ENCODE data around the gene TPPP3.

The TPPP3 gene

DNA sequence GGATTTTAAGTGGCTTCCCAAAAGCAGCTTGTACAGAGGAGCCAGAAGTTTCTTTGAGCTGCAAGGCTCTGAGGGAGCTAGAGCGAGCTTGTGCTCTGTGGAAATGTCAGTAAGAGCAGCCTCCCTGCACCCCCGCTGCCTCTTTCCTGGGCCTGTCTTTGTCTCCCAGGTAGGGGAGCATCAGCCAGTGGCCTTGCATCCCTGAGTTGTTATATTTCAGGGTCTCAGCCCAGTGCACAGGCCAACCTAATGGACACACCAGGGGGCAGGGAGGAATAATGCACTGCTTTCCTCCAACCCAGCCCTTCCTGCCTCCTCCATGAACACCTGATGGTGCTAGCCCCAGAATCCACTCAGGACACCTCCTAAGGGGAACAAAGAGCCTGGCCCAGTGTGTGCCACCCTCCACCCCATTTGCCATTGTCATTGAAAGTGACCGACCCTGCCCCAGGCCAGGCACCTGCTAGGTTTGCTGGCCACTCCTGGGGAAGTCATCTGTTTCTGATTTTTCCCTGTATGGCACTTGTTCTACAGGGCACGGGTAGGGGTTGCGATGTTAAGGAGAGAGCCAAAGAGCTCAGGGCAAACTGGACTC lies 6.3 kb downstream of the TPPP3 start:
- Histone ChIP-seq H3K36me3 (ENCODE audit: insufficient read depth, low read length) (no peaks in the 10 kb centered on the region), H3K9ac (ENCODE audit: low read length) (no peak overlapping the region), H3K4me2 (ENCODE audit: low read length) (no peak overlapping the region), H3F3A (ENCODE audit: insufficient read depth, low read length) (no peaks in the 10 kb centered on the region), H3K27ac (ENCODE audit: low read depth, low read length, poor library complexity, severe bottlenecking) (no peak overlapping the region), H2AFZ (ENCODE audit: low read length) (no peak overlapping the region), H4K20me1 (ENCODE audit: insufficient read depth, low read length) (no peaks in the 10 kb centered on the region), H3K9me2 (ENCODE audit: low read depth, low read length) (no peaks in the 10 kb centered on the region), H3K79me2 (ENCODE audit: insufficient read depth, low read length) (no peaks in the 10 kb centered on the region), H3K9me3 (ENCODE audit: low read length) (no peaks in the 10 kb centered on the region), H3K27me3 (ENCODE audit: insufficient read depth, low read length) (no peaks in the 10 kb centered on the region), H3K4me1 (ENCODE audit: insufficient read depth, low read length, severe bottlenecking) (no peaks in the 10 kb centered on the region), H3K4me3 (ENCODE audit: low read depth, low read length, poor library complexity, severe bottlenecking) (no peak overlapping the region)
- TF ChIP-seq, protein P1, sequence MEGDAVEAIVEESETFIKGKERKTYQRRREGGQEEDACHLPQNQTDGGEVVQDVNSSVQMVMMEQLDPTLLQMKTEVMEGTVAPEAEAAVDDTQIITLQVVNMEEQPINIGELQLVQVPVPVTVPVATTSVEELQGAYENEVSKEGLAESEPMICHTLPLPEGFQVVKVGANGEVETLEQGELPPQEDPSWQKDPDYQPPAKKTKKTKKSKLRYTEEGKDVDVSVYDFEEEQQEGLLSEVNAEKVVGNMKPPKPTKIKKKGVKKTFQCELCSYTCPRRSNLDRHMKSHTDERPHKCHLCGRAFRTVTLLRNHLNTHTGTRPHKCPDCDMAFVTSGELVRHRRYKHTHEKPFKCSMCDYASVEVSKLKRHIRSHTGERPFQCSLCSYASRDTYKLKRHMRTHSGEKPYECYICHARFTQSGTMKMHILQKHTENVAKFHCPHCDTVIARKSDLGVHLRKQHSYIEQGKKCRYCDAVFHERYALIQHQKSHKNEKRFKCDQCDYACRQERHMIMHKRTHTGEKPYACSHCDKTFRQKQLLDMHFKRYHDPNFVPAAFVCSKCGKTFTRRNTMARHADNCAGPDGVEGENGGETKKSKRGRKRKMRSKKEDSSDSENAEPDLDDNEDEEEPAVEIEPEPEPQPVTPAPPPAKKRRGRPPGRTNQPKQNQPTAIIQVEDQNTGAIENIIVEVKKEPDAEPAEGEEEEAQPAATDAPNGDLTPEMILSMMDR (IDR thresholded peaks at IDR 0.05; ENCODE audit: low read length): no peak
- TF ChIP-seq EZH2 (IDR thresholded peaks at IDR 0.05; ENCODE audit: borderline replicate concordance, low read length): no peak

DNA sequence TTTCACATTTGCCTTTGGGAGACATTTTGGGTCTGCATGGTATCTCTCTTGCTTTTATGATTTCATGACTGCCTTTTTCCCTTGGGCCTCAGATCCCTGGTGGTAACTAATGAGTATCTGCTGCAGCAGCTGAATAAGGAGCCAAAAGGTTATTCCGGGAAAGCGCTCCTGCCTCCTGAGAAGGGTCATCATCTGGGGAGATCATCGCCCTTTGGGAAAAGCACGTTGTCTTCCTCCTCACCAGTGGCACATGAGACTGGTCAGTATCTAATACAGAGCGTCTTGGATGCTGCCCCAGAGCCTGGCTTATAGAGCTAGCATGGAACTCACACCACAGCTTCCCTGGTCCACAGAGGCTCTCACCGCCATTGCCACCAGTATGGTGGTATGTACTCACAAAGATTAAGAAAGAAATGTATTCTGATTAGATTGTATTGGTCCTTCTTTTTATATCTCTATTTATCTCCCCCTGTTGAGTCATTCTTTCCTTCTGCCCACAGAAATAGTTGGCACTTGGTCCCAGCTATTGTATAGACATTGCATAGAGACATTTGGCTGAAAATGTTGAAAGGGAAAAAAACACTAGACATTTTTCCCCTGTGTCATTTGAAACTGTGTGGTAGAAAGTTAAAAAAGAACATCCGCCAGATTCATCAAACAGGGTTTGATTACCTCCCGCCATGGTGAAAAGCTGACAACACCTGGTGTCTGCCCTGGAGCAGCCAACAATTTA lies 8.4 kb downstream of the TPPP3 start:
- no peaks in the 10 kb centered on the region for H3K27me3 ChIP-seq (ENCODE audit: insufficient read depth, low read length)
- H3K79me2 ChIP-seq (ENCODE audit: insufficient read depth, low read length): no peaks in the 10 kb centered on the region

DNA sequence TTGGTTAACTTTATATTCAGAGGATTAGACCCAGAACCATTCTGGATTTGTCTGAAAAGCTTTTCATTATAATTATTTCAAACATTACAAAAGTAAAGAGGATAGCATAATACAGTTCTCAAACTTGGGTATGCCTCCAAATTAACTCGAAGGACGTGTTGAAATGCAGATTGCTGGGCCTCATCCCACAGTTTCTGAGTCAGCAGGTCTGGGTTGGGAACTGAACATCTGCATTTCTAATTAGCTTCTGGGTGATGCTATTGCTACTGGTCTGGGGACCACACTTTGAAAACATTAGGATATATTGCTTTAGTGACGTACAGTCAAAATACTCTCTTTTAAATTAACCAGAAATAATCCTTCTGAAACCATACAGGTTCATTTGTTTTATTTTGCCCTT lies 10.0 kb downstream of the TPPP3 start:
- Histone ChIP-seq H3K4me2 (ENCODE audit: low read length) (no peak overlapping the region), H3K9me2 (ENCODE audit: low read depth, low read length) (no peaks in the 10 kb centered on the region), H4K20me1 (ENCODE audit: insufficient read depth, low read length) (no peaks in the 10 kb centered on the region), H3K4me1 (ENCODE audit: insufficient read depth, low read length, severe bottlenecking) (no peaks in the 10 kb centered on the region), H3K4me3 (ENCODE audit: low read depth, low read length, poor library complexity, severe bottlenecking) (no peak overlapping the region), H3F3A (ENCODE audit: insufficient read depth, low read length) (no peaks in the 10 kb centered on the region), H3K9ac (ENCODE audit: low read length) (no peak overlapping the region), H3K27me3 (ENCODE audit: insufficient read depth, low read length) (no peaks in the 10 kb centered on the region), H3K27ac (ENCODE audit: low read depth, low read length, poor library complexity, severe bottlenecking) (no peak overlapping the region), H2AFZ (ENCODE audit: low read length) (no peak overlapping the region), H3K36me3 (ENCODE audit: insufficient read depth, low read length) (no peaks in the 10 kb centered on the region), H3K9me3 (ENCODE audit: low read length) (no peaks in the 10 kb centered on the region), H3K79me2 (ENCODE audit: insufficient read depth, low read length) (no peaks in the 10 kb centered on the region)
- TF ChIP-seq EZH2 (IDR thresholded peaks at IDR 0.05; ENCODE audit: borderline replicate concordance, low read length): no peak

More for the DNA sequence above, 8.4 kb downstream of the TPPP3 start:
- Histone ChIP-seq H3F3A (ENCODE audit: insufficient read depth, low read length) (no peaks in the 10 kb centered on the region), H3K9me2 (ENCODE audit: low read depth, low read length) (no peaks in the 10 kb centered on the region), H2AFZ (ENCODE audit: low read length) (no peak overlapping the region), H3K36me3 (ENCODE audit: insufficient read depth, low read length) (no peaks in the 10 kb centered on the region), H3K4me2 (ENCODE audit: low read length) (no peak overlapping the region), H4K20me1 (ENCODE audit: insufficient read depth, low read length) (no peaks in the 10 kb centered on the region), H3K9ac (ENCODE audit: low read length) (no peak overlapping the region), H3K27ac (ENCODE audit: low read depth, low read length, poor library complexity, severe bottlenecking) (no peak overlapping the region), H3K9me3 (ENCODE audit: low read length) (no peaks in the 10 kb centered on the region), H3K4me3 (ENCODE audit: low read depth, low read length, poor library complexity, severe bottlenecking) (no peak overlapping the region), H3K4me1 (ENCODE audit: insufficient read depth, low read length, severe bottlenecking) (no peaks in the 10 kb centered on the region)
- TF ChIP-seq, protein P1 (IDR thresholded peaks at IDR 0.05; ENCODE audit: low read length): no peak
- no peak for TF ChIP-seq EZH2 (IDR thresholded peaks at IDR 0.05; ENCODE audit: borderline replicate concordance, low read length)
